ENCODE results near the gene TAOK3.
"Not testable (repeated sequence)": the region's sequence is repeated elsewhere in the genome, so short reads cannot be mapped to it uniquely, and the experiment has no call there.

TAOK3 gene

DNA sequence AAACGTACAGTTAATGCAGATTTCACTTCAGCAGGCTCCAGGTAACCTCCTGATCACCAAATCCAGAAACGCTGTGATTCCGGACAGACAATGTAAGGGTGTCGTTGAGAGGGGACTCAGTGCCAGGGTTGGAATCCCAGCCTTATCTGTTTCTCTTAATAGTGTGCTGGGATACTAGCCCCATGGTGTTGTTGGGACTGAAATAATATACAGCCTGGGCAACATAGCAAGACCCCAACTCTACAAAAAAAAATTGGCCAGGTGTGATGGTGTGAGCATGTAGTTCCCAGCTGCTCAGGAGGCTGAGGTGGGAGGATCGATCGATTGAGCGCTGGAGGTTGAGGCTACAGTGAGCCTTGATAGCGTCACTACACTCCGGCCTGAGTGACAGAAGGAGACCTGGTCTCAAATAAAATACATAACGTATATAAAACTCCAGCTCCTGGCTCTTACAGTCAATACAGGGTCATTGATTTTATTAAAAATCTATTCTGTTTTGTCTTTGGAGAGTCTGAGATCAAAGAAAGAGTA lies 235.5 kb downstream of the TAOK3 start:
- Histone ChIP-seq H3F3A (ENCODE audit: control insufficient read depth, insufficient read depth) (peaks cover under 1% of the 10 kb centered on the region; the same call in 1 of the 2 replicates), H3K4me3 (ENCODE audit: low read length) (peak overlapping the region; percentile 95), H3K4me1 (ENCODE audit: control insufficient read depth, low read length) (peaks cover 22% of the 10 kb centered on the region), H3K36me3 (ENCODE audit: control insufficient read depth, low read length) (peaks cover 45% of the 10 kb centered on the region), H3K9me3 (ENCODE audit: control insufficient read depth, insufficient read depth, low read length) (no peaks in the 10 kb centered on the region), H3K27ac (ENCODE audit: low read depth, low read length) (no peak overlapping the region), H3K9me2 (replicated peaks; ENCODE audit: control insufficient read depth, low read length) (no peaks in the 10 kb centered on the region), H3K4me2 (ENCODE audit: low read length) (peak overlapping the region; percentile 68), H3K79me2 (ENCODE audit: control insufficient read depth, low read length) (peaks cover 43% of the 10 kb centered on the region), H3K27me3 (ENCODE audit: control insufficient read depth, low read length) (no peaks in the 10 kb centered on the region), H4K20me1 (ENCODE audit: control insufficient read depth, insufficient read depth, low read depth, low read length) (no peaks in the 10 kb centered on the region)
- TF ChIP-seq, protein P1, sequence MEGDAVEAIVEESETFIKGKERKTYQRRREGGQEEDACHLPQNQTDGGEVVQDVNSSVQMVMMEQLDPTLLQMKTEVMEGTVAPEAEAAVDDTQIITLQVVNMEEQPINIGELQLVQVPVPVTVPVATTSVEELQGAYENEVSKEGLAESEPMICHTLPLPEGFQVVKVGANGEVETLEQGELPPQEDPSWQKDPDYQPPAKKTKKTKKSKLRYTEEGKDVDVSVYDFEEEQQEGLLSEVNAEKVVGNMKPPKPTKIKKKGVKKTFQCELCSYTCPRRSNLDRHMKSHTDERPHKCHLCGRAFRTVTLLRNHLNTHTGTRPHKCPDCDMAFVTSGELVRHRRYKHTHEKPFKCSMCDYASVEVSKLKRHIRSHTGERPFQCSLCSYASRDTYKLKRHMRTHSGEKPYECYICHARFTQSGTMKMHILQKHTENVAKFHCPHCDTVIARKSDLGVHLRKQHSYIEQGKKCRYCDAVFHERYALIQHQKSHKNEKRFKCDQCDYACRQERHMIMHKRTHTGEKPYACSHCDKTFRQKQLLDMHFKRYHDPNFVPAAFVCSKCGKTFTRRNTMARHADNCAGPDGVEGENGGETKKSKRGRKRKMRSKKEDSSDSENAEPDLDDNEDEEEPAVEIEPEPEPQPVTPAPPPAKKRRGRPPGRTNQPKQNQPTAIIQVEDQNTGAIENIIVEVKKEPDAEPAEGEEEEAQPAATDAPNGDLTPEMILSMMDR (IDR thresholded peaks at IDR 0.05; ENCODE audit: low read depth, low read length, poor library complexity, severe bottlenecking): no peak
- TF ChIP-seq EZH2phosphoT487 (IDR thresholded peaks at IDR 0.05; ENCODE audit: borderline replicate concordance, low read length): no peak

DNA sequence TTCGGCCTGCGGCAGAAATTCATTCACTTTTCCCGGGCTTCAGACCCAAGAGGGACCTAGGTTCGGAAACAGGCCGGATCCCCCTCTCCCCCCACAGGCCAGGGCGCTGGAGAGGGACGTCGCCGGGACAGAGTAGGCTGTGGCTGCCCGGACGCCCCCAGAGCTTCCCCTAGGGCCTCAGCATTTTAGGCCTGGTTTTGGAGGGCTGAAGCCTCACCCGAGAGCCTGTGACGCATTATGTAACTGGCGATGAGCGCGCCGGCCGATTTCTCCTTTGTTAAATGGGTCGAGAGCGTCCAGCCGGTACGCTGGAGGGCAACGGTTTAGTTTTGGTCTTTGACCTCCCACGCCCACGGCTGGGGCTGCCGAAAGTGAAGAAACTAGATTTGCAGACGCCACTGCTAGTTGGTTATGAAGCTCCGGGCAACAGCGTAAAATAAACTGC lies 236.1 kb downstream of the TAOK3 start:
- H3K36me3 ChIP-seq (ENCODE audit: control insufficient read depth, low read length): peaks cover 42% of the 10 kb centered on the region
- peaks cover 3% of the 10 kb centered on the region; the same call in 1 of the 2 replicates for H3F3A ChIP-seq (ENCODE audit: control insufficient read depth, insufficient read depth)
- no peaks in the 10 kb centered on the region for H4K20me1 ChIP-seq (ENCODE audit: control insufficient read depth, insufficient read depth, low read depth, low read length)
- TF ChIP-seq, protein P1 (IDR thresholded peaks at IDR 0.05; ENCODE audit: low read depth, low read length, poor library complexity, severe bottlenecking): no peak
- no peak for TF ChIP-seq EZH2phosphoT487 (IDR thresholded peaks at IDR 0.05; ENCODE audit: borderline replicate concordance, low read length)
- no peaks in the 10 kb centered on the region for H3K9me3 ChIP-seq (ENCODE audit: control insufficient read depth, insufficient read depth, low read length)
- H3K4me2 ChIP-seq (ENCODE audit: low read length): peak overlapping the region; percentile 68
- H3K4me1 ChIP-seq (ENCODE audit: control insufficient read depth, low read length): peaks cover 25% of the 10 kb centered on the region
- H3K4me3 ChIP-seq (ENCODE audit: low read length): peak overlapping the region; percentile 95
- no peaks in the 10 kb centered on the region for H3K9me2 ChIP-seq (replicated peaks; ENCODE audit: control insufficient read depth, low read length)
- H3K27ac ChIP-seq (ENCODE audit: low read depth, low read length): peak overlapping the region; percentile 27; the same call in 1 of the 2 replicates
- no peaks in the 10 kb centered on the region for H3K27me3 ChIP-seq (ENCODE audit: control insufficient read depth, low read length)
- peaks cover 43% of the 10 kb centered on the region for H3K79me2 ChIP-seq (ENCODE audit: control insufficient read depth, low read length)

DNA sequence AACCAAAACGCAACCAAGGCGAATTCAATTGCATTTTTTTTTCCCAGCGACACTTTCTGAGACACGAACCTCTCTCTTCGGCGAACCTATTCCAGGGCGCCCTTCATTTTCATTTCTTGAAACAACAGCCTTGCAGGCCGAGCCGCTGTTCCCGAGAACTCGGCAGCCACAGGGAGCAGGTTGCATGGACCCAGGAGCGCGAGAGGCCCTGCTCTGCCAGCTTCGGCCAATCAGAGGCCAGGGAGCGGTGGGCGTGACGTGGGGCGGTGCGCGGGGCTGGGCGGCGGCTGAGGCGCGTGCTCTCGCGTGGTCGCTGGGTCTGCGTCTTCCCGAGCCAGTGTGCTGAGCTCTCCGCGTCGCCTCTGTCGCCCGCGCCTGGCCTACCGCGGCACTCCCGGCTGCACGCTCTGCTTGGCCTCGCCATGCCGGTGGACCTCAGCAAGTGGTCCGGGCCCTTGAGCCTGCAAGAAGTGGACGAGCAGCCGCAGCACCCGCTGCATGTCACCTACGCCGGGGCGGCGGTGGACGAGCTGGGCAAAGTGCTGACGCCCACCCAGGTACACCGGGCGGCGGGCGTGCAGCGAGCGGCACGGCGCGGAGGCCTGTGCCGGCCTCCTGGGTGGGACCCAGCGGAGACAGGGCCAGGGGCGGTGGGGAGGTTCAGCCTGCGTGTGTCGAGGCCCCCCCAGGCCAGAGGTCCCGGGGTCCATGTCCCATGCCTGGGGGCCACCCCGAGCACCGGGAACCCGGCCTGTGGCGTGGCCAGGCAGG lies 236.7 kb downstream of the TAOK3 start, which contains the start of gene PEBP1:
Gene PEBP1, plus strand, starts transcription at position 337 of the 771 bp plus-strand sequence. Its CDS starts 86 bp downstream, at position 423.
- Histone ChIP-seq H3K27me3 (ENCODE audit: control insufficient read depth, low read length) (no peaks in the 10 kb centered on the region), H3K4me1 (ENCODE audit: control insufficient read depth, low read length) (peaks cover 25% of the 10 kb centered on the region), H3K79me2 (ENCODE audit: control insufficient read depth, low read length) (peaks cover 43% of the 10 kb centered on the region), H3K4me3 (ENCODE audit: low read length) (peak within 1 kb of the TSS; percentile 95), H3K4me2 (ENCODE audit: low read length) (peak within 1 kb of the TSS; percentile 68), H3K9me2 (replicated peaks; ENCODE audit: control insufficient read depth, low read length) (no peaks in the 10 kb centered on the region), H3K9me3 (ENCODE audit: control insufficient read depth, insufficient read depth, low read length) (no peaks in the 10 kb centered on the region), H3K27ac (ENCODE audit: low read depth, low read length) (peak within 1 kb of the TSS; percentile 42; the same call in 1 of the 2 replicates), H4K20me1 (ENCODE audit: control insufficient read depth, insufficient read depth, low read depth, low read length) (no peaks in the 10 kb centered on the region), H3F3A (ENCODE audit: control insufficient read depth, insufficient read depth) (peaks cover 3% of the 10 kb centered on the region; the same call in 1 of the 2 replicates), H3K36me3 (ENCODE audit: control insufficient read depth, low read length) (peaks cover 36% of the 10 kb centered on the region)
- TF ChIP-seq EZH2phosphoT487 (IDR thresholded peaks at IDR 0.05; ENCODE audit: borderline replicate concordance, low read length): no peak
- TF ChIP-seq, protein P1 (IDR thresholded peaks at IDR 0.05; ENCODE audit: low read depth, low read length, poor library complexity, severe bottlenecking): no peak

DNA sequence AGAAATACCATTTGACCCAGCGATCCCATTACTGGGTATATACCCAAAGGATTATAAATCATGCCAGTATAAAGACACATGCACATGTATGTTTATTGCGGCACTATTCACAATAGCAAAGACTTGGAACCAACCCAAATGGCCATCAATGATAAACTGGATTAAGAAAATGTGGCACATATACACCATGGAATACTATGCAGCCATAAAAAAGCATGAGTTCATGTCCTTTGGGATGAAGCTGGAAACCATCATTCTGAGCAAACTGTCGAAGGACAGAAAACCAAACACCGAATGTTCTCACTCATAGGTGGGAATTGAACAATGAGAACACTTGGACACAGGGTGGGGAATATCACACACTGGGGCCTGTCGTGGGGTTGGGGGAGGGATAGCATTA lies 243.3 kb downstream of the TAOK3 start:
- H3K4me1 ChIP-seq (ENCODE audit: control insufficient read depth, low read length): peaks cover 10% of the 10 kb centered on the region
- H3F3A ChIP-seq (ENCODE audit: control insufficient read depth, insufficient read depth); H3K9me3 ChIP-seq (ENCODE audit: control insufficient read depth, insufficient read depth, low read length); H3K79me2 ChIP-seq (ENCODE audit: control insufficient read depth, low read length); H3K36me3 ChIP-seq (ENCODE audit: control insufficient read depth, low read length); H3K4me2 ChIP-seq (ENCODE audit: low read length); H3K27ac ChIP-seq (ENCODE audit: low read depth, low read length); H3K27me3 ChIP-seq (ENCODE audit: control insufficient read depth, low read length); H3K9me2 ChIP-seq (replicated peaks; ENCODE audit: control insufficient read depth, low read length); H4K20me1 ChIP-seq (ENCODE audit: control insufficient read depth, insufficient read depth, low read depth, low read length); H3K4me3 ChIP-seq (ENCODE audit: low read length): not testable (repeated sequence)

Data from DOHH2 (cell line).